IMR-90 (cell line): Measurements from ENCODE around the gene CCDC33. TPM values are rescaled to one million over a fixed set of nuclear protein-coding genes. Genes with fewer than 3 reads are reported as not detected.

Experiments
- ATAC-seq: fragments of 200-7000 bp; cut with Tn5 transposase; 2 replicates; pipeline ENCODE4 v1.9.1; 2020; ENCODE audit warnings: low read depth, mild to moderate bottlenecking, moderate library complexity
- BruUV-seq: library from RNA; stranded (reverse); fragments of 400-500 nt; replicated peaks from 2 replicates; lab custom pipeline; 2021; lab: Mats Ljungman, UMichigan
- CTCF ChIA-PET: fragments of 300-600 bp; formaldehyde crosslinking; extraction: SDS; loops from one replicate; lab custom pipeline; 2021; ENCODE audit warnings: antibody characterized with exemption; lab: Yijun Ruan, JAX
- POLR2A ChIA-PET: fragments of 300-600 bp; sonication (Branson Sonifier 250); formaldehyde crosslinking; loops from one replicate; lab custom pipeline; 2022; ENCODE audit warnings: antibody characterized with exemption; ENCODE audit not compliant: unreplicated experiment; lab: Charles Lee
- DNase-seq: peaks from one replicate; pipeline ENCODE4 v3.0.0; 2013
- H2AFZ ChIP-seq: replicated peaks from 2 replicates; pipeline ENCODE3; 2013; ENCODE audit warnings: low read length, mild to moderate bottlenecking; ENCODE audit not compliant: poor library complexity
- H2AK5ac ChIP-seq: 2 replicates; pipeline ENCODE4 v1.6.1; 2013; ENCODE audit warnings: low read depth, low read length, inconsistent platforms
- H2AK9ac ChIP-seq: replicated peaks from 2 replicates; pipeline ENCODE3; 2013; ENCODE audit warnings: mild to moderate bottlenecking, low read depth, low read length, moderate library complexity; ENCODE audit not compliant: poor library complexity
- H2BK120ac ChIP-seq: 2 replicates; pipeline ENCODE4 v1.6.1; 2013; ENCODE audit warnings: low read depth, low read length, inconsistent platforms
- H2BK15ac ChIP-seq: 3 replicates; pipeline ENCODE4 v1.6.1; 2013; ENCODE audit warnings: low read depth, low read length, inconsistent platforms
- H2BK20ac ChIP-seq: 2 replicates; pipeline ENCODE4 v1.6.1; 2013; ENCODE audit warnings: low read depth, mild to moderate bottlenecking, inconsistent platforms, low read length, moderate library complexity
- H2BK5ac ChIP-seq: 2 replicates; pipeline ENCODE4 v1.6.1; 2013; ENCODE audit warnings: mild to moderate bottlenecking, low read depth, low read length, inconsistent platforms; ENCODE audit not compliant: poor library complexity, severe bottlenecking
- H3K14ac ChIP-seq: replicated peaks from 2 replicates; pipeline ENCODE4 v1.6.1; 2013; ENCODE audit warnings: low read depth, low read length, inconsistent platforms
- H3K18ac ChIP-seq: 2 replicates; pipeline ENCODE4 v1.6.1; 2013; ENCODE audit warnings: low read depth, low read length, control low read depth
- H3K23ac ChIP-seq: 2 replicates; pipeline ENCODE4 v1.6.1; 2013; ENCODE audit warnings: low read depth, low read length, inconsistent platforms
- H3K27ac ChIP-seq: 2 replicates; pipeline ENCODE4 v1.5.1; 2013; ENCODE audit warnings: mild to moderate bottlenecking, control low read depth, low read length; ENCODE audit not compliant: insufficient read depth
- H3K27me3 ChIP-seq: 2 replicates; pipeline ENCODE4 v1.6.1; 2013; ENCODE audit warnings: low read length; ENCODE audit not compliant: control insufficient read depth, insufficient read depth
- H3K36me3 ChIP-seq: 2 replicates; pipeline ENCODE4 v1.6.1; 2013; ENCODE audit warnings: low read length, mixed read lengths; ENCODE audit not compliant: control insufficient read depth, insufficient read depth
- H3K4ac ChIP-seq: 2 replicates; pipeline ENCODE4 v1.6.1; 2013; ENCODE audit warnings: low read depth, low read length, inconsistent platforms
- H3K4me1 ChIP-seq: 2 replicates; pipeline ENCODE4 v1.6.1; 2013; ENCODE audit warnings: low read length, mixed read lengths; ENCODE audit not compliant: control insufficient read depth, insufficient read depth
- H3K4me2 ChIP-seq: 2 replicates; pipeline ENCODE4 v1.6.1; 2013; ENCODE audit warnings: low read depth, mild to moderate bottlenecking, control low read depth, low read length, moderate library complexity
- H3K4me3 ChIP-seq: 2 replicates; pipeline ENCODE4 v1.5.1; 2013; ENCODE audit warnings: low read depth, mild to moderate bottlenecking, control low read depth, low read length, moderate library complexity; ENCODE audit not compliant: insufficient read depth
- H3K56ac ChIP-seq: 2 replicates; pipeline ENCODE4 v1.6.1; 2013; ENCODE audit warnings: low read length, inconsistent platforms; ENCODE audit not compliant: insufficient read depth; ENCODE audit errors: extremely low read depth
- H3K79me1 ChIP-seq, 2 experiments: 2 replicates each; pipeline ENCODE4 v1.6.1; 2013; ENCODE audit warnings: low read length in 2 of 2, inconsistent platforms in 1 of 2, low read depth in 1 of 2
- H3K9ac ChIP-seq: 2 replicates; pipeline ENCODE4 v1.6.1; 2013; ENCODE audit warnings: low read depth, low read length, control low read depth
- H3K9me1 ChIP-seq: 2 replicates; pipeline ENCODE4 v1.6.1; 2013; ENCODE audit warnings: low read length, inconsistent platforms; ENCODE audit not compliant: insufficient read depth
- H3K9me3 ChIP-seq: 2 replicates; pipeline ENCODE4 v1.6.1; 2013; ENCODE audit warnings: low read length; ENCODE audit not compliant: control insufficient read depth, insufficient read depth
- H4K20me1 ChIP-seq: 2 replicates; pipeline ENCODE4 v1.6.1; 2013; ENCODE audit warnings: low read length, inconsistent platforms; ENCODE audit not compliant: insufficient read depth
- H4K5ac ChIP-seq: 2 replicates; pipeline ENCODE4 v1.6.1; 2013; ENCODE audit warnings: mild to moderate bottlenecking, low read depth, low read length, control low read depth
- H4K8ac ChIP-seq, 2 experiments: 2 replicates each; pipeline ENCODE4 v1.6.1; 2013; ENCODE audit warnings: low read depth in 2 of 2, low read length in 2 of 2, control low read depth in 1 of 2, inconsistent platforms in 1 of 2
- H4K91ac ChIP-seq: 2 replicates; pipeline ENCODE4 v1.6.1; 2013; ENCODE audit warnings: low read depth, low read length, inconsistent platforms; ENCODE audit not compliant: insufficient read depth
- CHD1 ChIP-seq: IDR thresholded peaks from 2 replicates; pipeline ENCODE4 v1.6.1; 2012; ENCODE audit warnings: low read depth, low read length, improper control_type of control experiment
- CTCF ChIP-seq: conservative IDR thresholded peaks from 2 replicates; pipeline ENCODE4 v1.5.1; 2012; ENCODE audit warnings: mild to moderate bottlenecking, low read depth, low read length, improper control_type of control experiment
- FOS ChIP-seq: fragments of 150-350 bp; IDR thresholded peaks from 2 replicates; pipeline ENCODE4 v1.6.1; 2016; ENCODE audit warnings: low read depth, low read length
- MAFK ChIP-seq: IDR thresholded peaks from 2 replicates; pipeline ENCODE4 v1.6.1; 2012; ENCODE audit warnings: low read depth, low read length, improper control_type of control experiment
- MAZ ChIP-seq: IDR thresholded peaks from 2 replicates; pipeline ENCODE4 v1.6.1; 2012; ENCODE audit warnings: low read depth, mild to moderate bottlenecking, low read length, improper control_type of control experiment, moderate library complexity, borderline replicate concordance
- POLR2A ChIP-seq: IDR thresholded peaks from 2 replicates; pipeline ENCODE4 v1.6.1; 2012; ENCODE audit warnings: mild to moderate bottlenecking, low read depth, low read length
- RCOR1 ChIP-seq: IDR thresholded peaks from 2 replicates; pipeline ENCODE4 v1.6.1; 2012; ENCODE audit warnings: mild to moderate bottlenecking, low read length, improper control_type of control experiment; ENCODE audit not compliant: insufficient replicate concordance
- RFX5 ChIP-seq: IDR thresholded peaks from 2 replicates; pipeline ENCODE4 v1.8.0; 2012; ENCODE audit warnings: low read depth, mild to moderate bottlenecking, low read length, moderate library complexity
- SMC3 ChIP-seq: fragments of 150-350 bp; IDR thresholded peaks from 2 replicates; pipeline ENCODE4 v1.6.1; 2016; ENCODE audit warnings: low read depth, mild to moderate bottlenecking, antibody characterized with exemption, low read length, moderate library complexity
- dilution Hi-C: fragments of 300-500 bp; cut with HindIII; formaldehyde crosslinking; loops from one replicate; pipeline ENCODE4 v1.14.3; 2018; ENCODE audit warnings: low sequenced_read_pairs; ENCODE audit not compliant: unreplicated experiment
- in situ Hi-C: fragments of 300-500 bp; cut with MboI; formaldehyde crosslinking; loops from 3 replicates; pipeline ENCODE4 v1.14.3; 2019; ENCODE audit warnings: low sequenced_read_pairs, inconsistent platforms, mixed read lengths
- intact Hi-C: fragments of 100-400 bp; cut with micrococcal nuclease; formaldehyde crosslinking; loops from 2 replicates; pipeline ENCODE4 v1.10.0; 2022
- polyA plus RNA-seq, 3 experiments: library from polyadenylated mRNA; depleted of rRNA; stranded (reverse); fragments of >200 nt; gene quantifications; 2 replicates each; pipeline ENCODE4 v1.2.3, GENCODE V29; 2012; ENCODE audit warnings: low replicate concordance in 1 of 3
- total RNA-seq: library from RNA; depleted of rRNA; stranded (reverse); fragments of >200 nt; gene quantifications from 2 replicates; pipeline ENCODE4 v1.2.3, GENCODE V29; 2012

CCDC33 gene
- total and polyA plus RNA-seq, 2 of the 4 experiments (the other 2 are of a cell fraction), result not detected

- Histone ChIP-seq H4K20me1 (no peaks in the 10 kb centered on the region), H4K91ac (no peak overlapping the region), H3K23ac (no peak overlapping the region), H3K4me3 (no peak overlapping the region), H2BK20ac (no peak overlapping the region), H3K14ac (no peak overlapping the region), H3K27ac (no peak overlapping the region), H2AK5ac (no peak overlapping the region), H2AFZ (no peak overlapping the region), H3K9me1 (no peaks in the 10 kb centered on the region), H3K79me1 (no peaks in the 10 kb centered on the region), H3K56ac (no peak overlapping the region), H2AK9ac (no peak overlapping the region), H4K8ac (no peak overlapping the region), H3K36me3 (no peaks in the 10 kb centered on the region), H3K27me3 (peaks cover 14% of the 10 kb centered on the region), H2BK15ac (no peak overlapping the region), H3K9me3 (no peaks in the 10 kb centered on the region), H3K9ac (no peak overlapping the region), H3K4me1 (peaks cover 16% of the 10 kb centered on the region), H2BK120ac (no peak overlapping the region), H3K4me2 (no peak overlapping the region), H2BK5ac (no peak overlapping the region), H3K4ac (no peak overlapping the region), H3K18ac (no peak overlapping the region), H4K5ac (no peak overlapping the region)
- TF ChIP-seq FOS (no peak), RFX5 (no peak), POLR2A (no peak), MAFK (no peak), SMC3 (no peak), CHD1 (no peak), CTCF (no peak), RCOR1 (no peak), MAZ (no peak)
- no TSS peak for BruUV-seq
- POLR2A ChIA-PET, result no interaction called here
- ATAC-seq (no peak), DNase-seq (no peak)
- CTCF ChIA-PET, result interaction anchor here (0.7 kb wide), 1 partner anchor 38 kb away, joined by 3 read pairs; no protein-coding TSS in a partner anchor
- intact Hi-C loops (no loop called here), in situ Hi-C loops (no loop called here), dilution Hi-C loops (no loop called here)
These were observed 25.4 kb upstream of the CCDC33 start for GRCh38 chr15:74210729-74211128.
